Endodermal cell (in vitro differentiated cells): Measurements from ENCODE around the gene BCAN. TPM values are rescaled to one million over a fixed set of nuclear protein-coding genes. Genes with fewer than 3 reads are reported as not detected.

Source experiments
- DNase-seq: peaks from one replicate; pipeline ENCODE4 v3.0.0-alpha.2; 2017
- H3K27ac ChIP-seq: 2 replicates; pipeline ENCODE4 v1.5.1; 2013; ENCODE audit warnings: mild to moderate bottlenecking, low read depth, low read length, moderate library complexity
- H3K27me3 ChIP-seq: 2 replicates; pipeline ENCODE4 v1.6.1; 2013; ENCODE audit warnings: mild to moderate bottlenecking, low read length, moderate library complexity; ENCODE audit not compliant: insufficient read depth, control insufficient read depth, poor library complexity, severe bottlenecking
- H3K36me3 ChIP-seq: 2 replicates; pipeline ENCODE4 v1.7.0; 2013; ENCODE audit warnings: mild to moderate bottlenecking, low read length, moderate library complexity; ENCODE audit not compliant: control insufficient read depth, insufficient read depth
- H3K4me1 ChIP-seq: one replicate; pipeline ENCODE4 v1.7.0; 2013; ENCODE audit warnings: low read length; ENCODE audit not compliant: control insufficient read depth, insufficient read depth
- H3K4me3 ChIP-seq: 2 replicates; pipeline ENCODE4 v1.5.1; 2013; ENCODE audit warnings: mild to moderate bottlenecking, low read length, moderate library complexity
- H3K9ac ChIP-seq: 2 replicates; pipeline ENCODE4 v1.6.1; 2013; ENCODE audit warnings: mild to moderate bottlenecking, low read length, moderate library complexity; ENCODE audit not compliant: poor library complexity, severe bottlenecking; ENCODE audit errors: extremely low read depth
- H3K9me3 ChIP-seq: 2 replicates; pipeline ENCODE4 v1.6.1; 2013; ENCODE audit warnings: mild to moderate bottlenecking, low read length, moderate library complexity; ENCODE audit not compliant: control insufficient read depth
- H3K27ac Mint-ChIP-seq: 2 replicates; pipeline ENCODE4 v1.8.0; 2020; ENCODE audit warnings: mixed read lengths
- H3K27me3 Mint-ChIP-seq: 2 replicates; pipeline ENCODE4 v1.8.0; 2021; ENCODE audit warnings: mild to moderate bottlenecking, mixed read lengths; ENCODE audit not compliant: insufficient read depth
- H3K36me3 Mint-ChIP-seq: 2 replicates; pipeline ENCODE4 v1.8.0; 2020; ENCODE audit warnings: low read depth, mixed read lengths
- H3K4me1 Mint-ChIP-seq: 2 replicates; pipeline ENCODE4 v1.8.0; 2020; ENCODE audit warnings: mixed read lengths
- H3K4me3 Mint-ChIP-seq: 2 replicates; pipeline ENCODE4 v1.8.0; 2020; ENCODE audit warnings: mild to moderate bottlenecking, moderate library complexity, mixed read lengths
- H3K9me3 Mint-ChIP-seq: 2 replicates; pipeline ENCODE4 v1.8.0; 2020; ENCODE audit warnings: mild to moderate bottlenecking, mixed read lengths
- CTCF ChIP-seq: fragments of 200-600 bp; sonication (generic); conservative IDR thresholded peaks from 2 replicates; pipeline ENCODE4 v1.5.0; 2021; ENCODE audit warnings: antibody characterized with exemption, mild to moderate bottlenecking
- WGBS, 2 experiments: methylation state at CpG; one replicate each; pipeline versions ENCODE4 v1.1.5 to v1.1.7; 2013; ENCODE audit warnings: missing lambda C conversion rate in 2 of 2, mixed read lengths in 1 of 2; ENCODE audit not compliant: insufficient coverage in 1 of 2, insufficient read length in 1 of 2; 5-methylcytosine and 5-hydroxymethylcytosine counted together
- total RNA-seq, 2 donors: library from RNA; stranded (reverse); fragmentation: NEBNext Ultra II Directional in 1 of 2; extraction: Animal tissue kit (Norgen Biotek cat#: 25700) in 1 of 2; gene quantifications; 2 replicates in 1 of 2; 3 replicates in 1 of 2; pipeline ENCODE4 v1.2.1, GENCODE V29; 2021

Gene BCAN
- total RNA-seq, 2 donors from 2014 or later = 0.31 TPM; not detected in 1

- Histone ChIP-seq H3K4me1 (no peaks in the 10 kb centered on the region), H3K9ac (no peak overlapping the region), H3K27me3 (peaks cover 73% of the 10 kb centered on the region), H3K9me3 (no peaks in the 10 kb centered on the region), H3K36me3 (no peaks in the 10 kb centered on the region), H3K4me3 (peak overlapping the region; percentile 64), H3K27ac (no peak overlapping the region)
- H3K27me3 Mint-ChIP-seq = peaks cover 90% of the 10 kb centered on the region
- no peaks in the 10 kb centered on the region for H3K9me3 Mint-ChIP-seq
- TF ChIP-seq CTCF = no peak
- WGBS, 2 experiments = 0 to 3% methylated on average over 14 to 51 of the region's 55 CpGs
- no peak overlapping the region for H3K27ac Mint-ChIP-seq
- H3K4me1 Mint-ChIP-seq = peaks cover 6% of the 10 kb centered on the region
- peak overlapping the region; percentile 42 for H3K4me3 Mint-ChIP-seq
- H3K36me3 Mint-ChIP-seq = no peaks in the 10 kb centered on the region
- peak; percentile 71 for DNase-seq
These were observed 17.0 kb upstream of the BCAN start for GRCh38 chr1:156624814-156625435.

GRCh38 chr1:156625436-156626078 lies 16.4 kb upstream of the BCAN start:
- H3K9ac ChIP-seq = no peak overlapping the region
- peak; percentile 85 for TF ChIP-seq CTCF

GRCh38 chr1:156626079-156626438 lies 15.9 kb upstream of the BCAN start:
- Mint-ChIP-seq H3K4me3 (no peak overlapping the region), H3K9me3 (no peaks in the 10 kb centered on the region), H3K27ac (no peak overlapping the region), H3K4me1 (peaks cover 10% of the 10 kb centered on the region), H3K27me3 (peaks cover 88% of the 10 kb centered on the region), H3K36me3 (no peaks in the 10 kb centered on the region)
- H3K9me3 ChIP-seq = no peaks in the 10 kb centered on the region
- peak; percentile 9 for TF ChIP-seq CTCF
- H3K27ac ChIP-seq = no peak overlapping the region
- 51% methylated on average over 4 of the region's 4 CpGs; no CpG with 5 or more reads in 1 of the 2 experiments for WGBS, 2 experiments
- DNase-seq = no peak
- H3K4me3 ChIP-seq = no peak overlapping the region
- no peaks in the 10 kb centered on the region for H3K4me1 ChIP-seq
- H3K9ac ChIP-seq = no peak overlapping the region
- peaks cover 62% of the 10 kb centered on the region for H3K27me3 ChIP-seq
- H3K36me3 ChIP-seq = no peaks in the 10 kb centered on the region

More at GRCh38 chr1:156625436-156626078, 16.4 kb upstream of the BCAN start:
- H3K4me3 ChIP-seq = peak overlapping the region; percentile 40
- no peak overlapping the region for H3K27ac Mint-ChIP-seq
- no peaks in the 10 kb centered on the region for H3K36me3 ChIP-seq
- peaks cover 6% of the 10 kb centered on the region for H3K4me1 Mint-ChIP-seq
- H3K4me3 Mint-ChIP-seq = peak overlapping the region; percentile 42
- peaks cover 67% of the 10 kb centered on the region for H3K27me3 ChIP-seq
- WGBS, 2 experiments = 3 to 5% methylated on average over 20 to 45 of the region's 45 CpGs
- no peak overlapping the region for H3K27ac ChIP-seq
- DNase-seq = peak; percentile 86
- peaks cover 89% of the 10 kb centered on the region for H3K27me3 Mint-ChIP-seq
- H3K9me3 ChIP-seq = no peaks in the 10 kb centered on the region
- H3K9me3 Mint-ChIP-seq = no peaks in the 10 kb centered on the region
- H3K36me3 Mint-ChIP-seq = no peaks in the 10 kb centered on the region
- H3K4me1 ChIP-seq = no peaks in the 10 kb centered on the region
